Neural progenitor cell (in vitro differentiated cells): ENCODE data around the gene CWF19L1.

Source experiments
- EZH2 ChIP-seq: fragments of 200-600 bp; sonication (generic); IDR thresholded peaks from 2 replicates; pipeline ENCODE4 v1.6.1; 2017; ENCODE audit warnings: antibody characterized with exemption, mild to moderate bottlenecking, moderate library complexity
- TF ChIP-seq, protein P1 (sequence below): fragments of 200-600 bp; sonication (generic); IDR thresholded peaks from 2 replicates; pipeline ENCODE4 v1.5.1; 2017; ENCODE audit warnings: antibody characterized with exemption, mild to moderate bottlenecking

DNA sequence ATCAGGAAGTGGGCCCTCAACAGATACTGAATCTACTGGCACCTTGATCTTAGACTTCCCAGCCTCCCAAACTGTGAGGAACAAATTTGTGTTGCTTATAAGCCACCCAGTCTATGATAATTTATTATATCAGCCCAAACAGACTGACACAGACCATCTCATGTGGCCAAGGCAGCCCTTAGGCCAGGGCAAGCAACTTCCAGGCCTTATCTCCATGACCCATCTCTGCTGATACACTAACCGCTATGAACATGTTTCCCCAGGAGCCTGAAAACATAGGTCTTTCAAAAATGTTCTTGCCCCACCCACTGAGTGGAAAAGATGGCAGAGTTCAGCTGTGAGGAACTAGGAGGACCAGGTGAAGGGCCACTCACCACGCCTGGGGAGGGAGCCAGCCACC, 22.2 kb upstream of the CWF19L1 start:
- TF ChIP-seq, protein P1, sequence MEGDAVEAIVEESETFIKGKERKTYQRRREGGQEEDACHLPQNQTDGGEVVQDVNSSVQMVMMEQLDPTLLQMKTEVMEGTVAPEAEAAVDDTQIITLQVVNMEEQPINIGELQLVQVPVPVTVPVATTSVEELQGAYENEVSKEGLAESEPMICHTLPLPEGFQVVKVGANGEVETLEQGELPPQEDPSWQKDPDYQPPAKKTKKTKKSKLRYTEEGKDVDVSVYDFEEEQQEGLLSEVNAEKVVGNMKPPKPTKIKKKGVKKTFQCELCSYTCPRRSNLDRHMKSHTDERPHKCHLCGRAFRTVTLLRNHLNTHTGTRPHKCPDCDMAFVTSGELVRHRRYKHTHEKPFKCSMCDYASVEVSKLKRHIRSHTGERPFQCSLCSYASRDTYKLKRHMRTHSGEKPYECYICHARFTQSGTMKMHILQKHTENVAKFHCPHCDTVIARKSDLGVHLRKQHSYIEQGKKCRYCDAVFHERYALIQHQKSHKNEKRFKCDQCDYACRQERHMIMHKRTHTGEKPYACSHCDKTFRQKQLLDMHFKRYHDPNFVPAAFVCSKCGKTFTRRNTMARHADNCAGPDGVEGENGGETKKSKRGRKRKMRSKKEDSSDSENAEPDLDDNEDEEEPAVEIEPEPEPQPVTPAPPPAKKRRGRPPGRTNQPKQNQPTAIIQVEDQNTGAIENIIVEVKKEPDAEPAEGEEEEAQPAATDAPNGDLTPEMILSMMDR = no peak
- TF ChIP-seq EZH2 = no peak
